Pulmonary artery endothelial cell (primary cell): ENCODE measurements around the gene CACNA1D. TPM values are rescaled to one million over a fixed set of nuclear protein-coding genes. Genes with fewer than 3 reads are reported as not detected.

Experiments
- DNase-seq: peaks from one replicate; pipeline ENCODE4 v3.0.0-alpha.2; 2011; ENCODE audit warnings: low read depth, low spot score
- total RNA-seq: library from RNA; depleted of rRNA; stranded (reverse); fragments of >200 nt; gene quantifications from 2 replicates; pipeline ENCODE4 v1.2.3, GENCODE V29; 2014

CACNA1D gene
- total RNA-seq, 1 donor from 2014 or later, result not detected

DNA sequence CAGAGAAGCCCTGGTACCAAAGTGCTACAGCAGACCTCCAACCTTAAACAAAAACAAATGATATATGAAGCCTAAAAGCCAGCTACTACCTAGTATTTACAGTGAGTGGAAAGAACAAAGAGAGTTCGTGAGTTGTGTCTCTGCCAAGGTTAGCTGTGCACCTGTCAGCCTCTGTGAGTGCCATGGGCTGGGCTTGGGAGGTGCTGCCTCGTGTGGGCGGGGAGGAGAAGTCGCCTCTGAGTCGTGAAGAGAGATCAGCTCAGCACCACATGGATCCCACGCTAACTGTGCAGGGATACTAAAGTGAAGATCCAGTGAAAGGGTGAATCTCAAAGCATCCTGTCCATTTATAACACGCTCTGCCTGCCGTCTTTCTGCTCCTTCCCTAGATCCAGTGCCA is 249.9 kb downstream of the CACNA1D start:
- DNase-seq, result no peak

DNA sequence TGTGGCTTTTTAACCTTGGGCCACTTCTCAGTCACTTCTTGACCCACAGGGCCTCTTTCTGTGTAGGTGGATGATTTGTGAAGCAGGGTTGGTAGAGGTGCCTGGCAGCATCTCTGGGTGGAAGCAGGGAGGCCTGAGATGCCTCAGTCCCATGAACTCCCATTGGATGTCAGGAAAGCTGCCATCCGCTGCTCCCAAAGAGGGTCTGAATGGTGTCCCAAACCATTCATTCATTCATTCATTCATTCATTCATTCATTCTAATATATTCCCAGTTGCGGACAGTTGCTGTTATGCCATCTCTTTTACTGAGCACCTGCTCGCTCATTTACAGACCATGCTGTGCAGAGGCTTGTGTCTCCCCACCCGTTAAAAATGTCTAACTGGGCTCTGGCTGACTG is 253.1 kb downstream of the CACNA1D start:
- no peak for DNase-seq

DNA sequence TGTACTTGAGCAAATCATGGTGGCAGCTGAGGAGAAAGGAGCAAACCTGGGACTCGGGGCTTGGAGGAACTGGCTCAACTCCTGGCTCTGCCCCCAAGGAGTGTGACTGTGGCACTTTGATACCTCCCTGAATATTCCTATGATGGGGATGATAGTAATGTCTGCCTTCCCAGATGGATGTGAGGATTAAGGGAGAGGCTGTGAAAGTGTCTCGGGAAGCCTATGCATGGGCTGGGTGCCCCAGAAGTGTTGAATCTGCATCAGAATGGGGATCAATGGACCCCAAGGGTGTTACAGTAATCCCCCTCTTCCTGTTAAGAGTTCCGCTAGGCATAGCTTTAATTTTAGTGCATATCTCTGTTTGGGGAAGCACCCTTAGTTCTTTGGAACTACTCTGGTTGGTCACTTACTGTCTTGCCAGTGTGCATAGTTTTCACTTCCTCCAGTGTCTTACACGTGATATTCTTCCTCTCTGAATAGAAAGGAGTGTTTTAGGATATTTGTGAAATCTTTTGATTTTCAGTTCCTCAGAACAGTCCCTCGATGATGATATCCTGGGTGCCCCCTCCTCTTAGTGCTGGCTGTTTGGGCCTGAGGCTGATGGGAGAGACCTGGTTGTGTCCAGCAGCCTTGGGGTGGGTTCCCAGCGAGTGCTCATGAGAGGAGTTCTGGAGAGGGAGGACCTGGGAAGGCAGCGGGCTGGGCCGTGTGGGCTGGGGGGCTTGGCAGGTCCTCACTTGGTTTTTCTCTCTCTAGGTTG is 254.3 kb downstream of the CACNA1D start:
- no peak for DNase-seq

DNA sequence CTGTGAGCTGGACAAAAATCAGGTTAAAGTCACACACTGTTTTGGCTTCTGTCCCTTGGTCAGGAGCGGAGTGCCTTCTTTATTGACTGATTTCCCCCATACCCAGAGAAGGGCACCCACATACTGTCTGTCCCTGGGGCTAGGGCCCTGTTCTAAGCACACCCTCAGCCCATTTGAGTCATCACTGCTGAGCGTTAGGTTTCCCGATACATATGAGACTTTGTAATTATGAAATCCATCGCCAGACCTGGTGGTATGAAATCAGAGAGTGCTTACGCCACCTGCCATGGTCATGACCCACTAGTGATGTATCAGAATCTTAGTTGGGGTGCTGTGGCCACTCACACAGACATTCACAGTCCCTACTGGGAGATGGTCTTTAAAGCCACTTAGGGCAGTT is 255.0 kb downstream of the CACNA1D start:
- DNase-seq, result no peak

DNA sequence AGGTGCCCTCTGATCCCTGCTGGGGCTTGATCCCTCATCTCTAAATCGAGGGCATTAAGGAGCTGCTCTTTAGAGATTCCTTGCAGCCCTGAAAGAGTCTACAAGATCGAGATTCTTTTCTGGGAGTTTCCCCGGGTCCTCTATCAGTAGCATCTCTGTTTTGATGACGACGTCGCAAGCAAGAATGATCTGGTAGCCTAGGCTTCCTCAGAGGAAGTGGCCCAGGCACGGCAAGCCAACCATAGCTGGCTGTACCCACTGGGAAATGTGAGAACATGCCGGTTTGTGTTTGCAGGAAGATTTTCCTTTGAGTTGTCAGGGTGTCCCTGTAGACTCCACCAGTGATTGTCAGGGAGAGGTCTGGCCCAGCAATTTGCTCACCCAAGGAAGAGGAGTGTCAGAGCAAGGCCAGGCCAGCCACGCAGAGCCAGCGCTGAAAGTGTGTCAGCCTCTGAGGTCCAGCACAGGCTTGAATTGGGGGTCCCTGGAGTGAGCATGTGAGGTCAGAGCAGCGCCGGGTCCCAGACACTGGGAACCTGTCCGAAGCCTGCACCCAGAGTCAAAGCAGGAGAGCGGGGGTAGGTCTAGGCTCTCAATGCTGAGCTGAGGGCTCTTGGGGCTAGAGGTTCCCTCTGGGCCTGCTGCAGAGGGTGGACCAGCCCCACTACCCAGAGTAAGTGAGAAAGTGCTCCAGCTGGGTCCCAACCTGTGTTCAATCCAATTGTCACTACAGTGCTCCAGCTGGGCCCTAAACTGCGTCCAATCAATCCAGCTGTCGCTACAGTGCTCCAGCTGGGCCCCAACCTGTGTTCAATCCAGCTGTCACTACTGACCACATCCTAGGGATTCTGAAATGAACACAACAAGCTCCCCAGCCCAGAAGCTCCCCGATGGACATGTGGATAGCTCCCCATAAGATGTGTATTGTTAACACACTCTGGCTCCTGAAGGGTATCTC is 256.1 kb downstream of the CACNA1D start:
- no peak for DNase-seq

DNA sequence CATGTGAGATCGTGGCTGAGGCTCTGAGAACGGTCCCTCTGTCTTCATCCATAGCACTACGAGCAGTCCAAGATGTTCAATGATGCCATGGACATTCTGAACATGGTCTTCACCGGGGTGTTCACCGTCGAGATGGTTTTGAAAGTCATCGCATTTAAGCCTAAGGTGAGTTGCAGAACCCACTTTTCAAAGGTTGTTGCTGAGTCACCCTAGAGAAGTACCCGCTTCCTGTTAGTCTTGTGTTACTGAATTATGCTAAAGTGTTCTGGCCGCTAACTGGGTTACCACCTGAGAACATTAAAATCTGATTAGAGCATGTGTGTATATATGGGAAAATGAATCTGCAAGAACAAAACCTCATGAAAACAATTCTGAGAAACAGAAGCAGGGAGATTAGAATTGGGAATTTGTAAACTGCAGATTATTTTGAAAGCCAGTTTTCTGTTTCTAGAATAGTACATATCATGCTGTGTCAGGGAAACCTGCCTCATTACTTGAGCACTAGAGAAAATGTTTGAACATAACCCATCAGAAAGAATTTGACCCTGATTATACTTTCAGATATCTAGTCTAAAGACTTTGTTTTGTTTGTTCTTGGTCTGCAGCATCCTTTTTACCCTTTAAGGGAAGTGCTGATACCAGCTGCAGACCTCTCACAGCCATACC is 259.2 kb downstream of the CACNA1D start:
- no peak for DNase-seq

DNA sequence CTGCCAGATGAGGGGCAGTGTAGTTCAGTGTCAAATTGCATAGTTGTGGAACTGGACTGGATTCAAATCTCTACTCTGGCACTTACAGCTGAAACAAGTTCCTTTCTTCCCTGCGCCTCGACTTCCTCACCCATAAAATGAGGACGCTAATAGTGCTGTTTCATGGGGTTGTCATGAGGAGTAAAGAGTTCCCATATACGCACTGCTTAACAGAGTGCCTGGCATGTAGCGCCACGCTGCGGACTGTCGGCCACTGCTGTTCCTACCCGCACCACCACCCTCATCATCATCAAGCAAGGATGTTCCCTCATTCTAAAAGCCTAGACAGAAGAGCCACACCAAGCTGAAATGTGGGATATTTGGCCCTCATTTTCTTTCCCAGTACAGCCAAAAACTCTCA is 259.9 kb downstream of the CACNA1D start:
- DNase-seq, result no peak

DNA sequence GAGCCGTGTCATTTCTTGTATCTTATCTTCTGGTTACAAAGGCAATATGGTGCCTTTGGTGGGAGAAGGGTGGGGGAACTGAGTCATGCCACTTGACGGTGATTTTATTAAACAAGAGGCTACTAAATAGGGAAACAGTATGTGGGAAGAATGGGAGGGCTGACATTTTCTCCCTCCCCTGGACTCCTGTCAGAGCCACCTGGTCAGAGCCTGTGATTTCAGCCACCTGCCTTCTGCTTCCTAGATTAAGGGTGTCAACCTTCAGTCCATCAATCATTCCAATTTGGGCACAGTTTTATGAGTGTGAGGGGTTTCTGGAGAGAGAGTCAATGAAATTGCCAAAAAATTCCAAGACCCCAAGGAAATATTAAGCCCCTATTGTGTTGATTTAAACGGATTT is 264.4 kb downstream of the CACNA1D start:
- no peak for DNase-seq

DNA sequence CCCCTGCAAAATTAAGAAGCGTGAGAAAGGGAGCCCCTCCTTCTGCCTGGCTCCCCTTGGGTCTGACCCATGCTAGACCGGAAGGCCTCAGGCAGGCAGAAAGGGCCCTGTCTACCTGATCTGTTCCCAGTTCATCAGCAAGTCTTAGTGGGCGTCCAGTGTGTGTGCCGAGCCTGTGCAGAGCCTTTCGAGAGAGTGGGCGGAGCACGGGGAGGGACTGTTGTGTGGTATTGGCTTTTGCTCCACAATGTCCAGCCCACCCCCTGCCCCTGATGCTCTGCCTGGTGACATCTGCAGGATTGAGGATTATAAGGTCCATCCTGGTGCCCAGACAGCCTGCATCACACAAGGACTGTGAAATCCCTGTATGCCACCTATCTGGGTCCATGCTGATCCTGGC is 268.9 kb downstream of the CACNA1D start:
- DNase-seq, result no peak

DNA sequence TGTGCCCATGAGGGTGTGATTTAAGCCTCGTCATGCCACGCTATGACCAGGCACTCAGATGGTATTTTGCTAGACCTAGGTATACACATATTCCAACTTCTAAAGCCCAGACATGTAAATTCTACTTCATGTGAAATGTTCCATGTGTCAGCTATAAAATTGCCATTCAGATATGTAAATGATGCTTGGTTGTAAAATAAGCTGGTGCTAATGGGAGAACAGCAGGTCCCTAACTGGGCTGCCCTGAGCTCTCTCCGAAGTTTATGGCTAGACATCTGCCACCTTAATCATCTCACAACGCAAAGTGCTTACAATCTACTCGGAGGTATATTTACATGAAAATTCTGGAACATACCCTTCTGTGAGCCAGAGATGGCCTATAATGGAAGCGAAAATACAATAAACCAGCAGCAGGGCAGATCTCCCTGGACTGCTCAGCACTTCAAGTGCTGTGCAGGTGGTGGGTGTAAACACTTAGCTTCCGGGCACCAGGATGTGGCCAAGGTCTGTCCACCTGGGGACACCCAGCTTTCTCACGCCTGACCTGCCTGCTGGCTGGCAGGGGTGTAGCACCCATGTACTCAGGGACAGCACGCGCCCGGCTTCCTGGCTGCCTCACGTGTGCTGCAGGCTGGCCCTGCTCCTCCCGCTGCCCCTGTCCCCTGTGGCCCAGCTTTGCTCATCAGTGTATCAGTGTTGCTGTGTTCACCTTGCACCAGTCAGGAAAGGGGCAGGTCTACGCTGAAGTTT is 269.8 kb downstream of the CACNA1D start:
- DNase-seq, result no peak

DNA sequence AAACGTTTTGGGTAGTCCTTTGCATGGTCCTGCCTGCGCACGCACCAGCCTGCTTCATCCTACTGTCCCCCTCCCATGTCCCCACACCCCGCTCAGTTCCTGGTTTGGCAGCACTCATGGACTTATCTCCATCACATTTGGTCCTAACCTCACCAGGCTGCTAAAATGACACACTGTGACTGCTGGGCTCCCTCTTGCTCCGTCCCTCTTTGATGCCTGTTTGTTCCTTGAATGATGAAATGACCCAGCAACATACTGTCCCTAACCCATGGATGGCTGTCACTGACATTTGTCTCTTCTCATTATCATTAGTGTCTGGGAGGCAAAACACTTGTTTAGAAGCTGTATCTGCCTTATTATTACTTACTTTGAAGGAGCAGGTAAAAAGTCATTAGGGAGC is 271.3 kb downstream of the CACNA1D start:
- no peak for DNase-seq

DNA sequence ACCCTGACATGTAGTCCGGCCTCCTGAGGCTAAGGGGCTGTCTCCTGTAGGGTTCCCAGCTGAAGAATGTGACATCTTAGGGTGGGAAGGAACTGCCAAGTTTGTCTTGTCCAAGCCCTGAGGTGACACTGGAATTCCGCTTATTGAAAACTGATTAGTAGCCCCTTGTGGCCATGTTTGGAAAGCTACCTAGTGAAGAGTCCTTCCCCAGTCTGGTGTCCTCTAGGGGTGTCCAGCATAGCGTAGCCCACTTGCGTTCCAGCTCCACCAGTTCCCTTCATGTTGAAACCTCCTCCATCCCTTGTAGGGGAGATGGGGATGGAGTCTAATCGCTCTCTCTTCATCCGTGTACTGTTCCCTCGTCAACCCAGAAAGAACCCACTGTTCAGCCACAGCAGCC is 272.3 kb downstream of the CACNA1D start:
- no peak for DNase-seq

DNA sequence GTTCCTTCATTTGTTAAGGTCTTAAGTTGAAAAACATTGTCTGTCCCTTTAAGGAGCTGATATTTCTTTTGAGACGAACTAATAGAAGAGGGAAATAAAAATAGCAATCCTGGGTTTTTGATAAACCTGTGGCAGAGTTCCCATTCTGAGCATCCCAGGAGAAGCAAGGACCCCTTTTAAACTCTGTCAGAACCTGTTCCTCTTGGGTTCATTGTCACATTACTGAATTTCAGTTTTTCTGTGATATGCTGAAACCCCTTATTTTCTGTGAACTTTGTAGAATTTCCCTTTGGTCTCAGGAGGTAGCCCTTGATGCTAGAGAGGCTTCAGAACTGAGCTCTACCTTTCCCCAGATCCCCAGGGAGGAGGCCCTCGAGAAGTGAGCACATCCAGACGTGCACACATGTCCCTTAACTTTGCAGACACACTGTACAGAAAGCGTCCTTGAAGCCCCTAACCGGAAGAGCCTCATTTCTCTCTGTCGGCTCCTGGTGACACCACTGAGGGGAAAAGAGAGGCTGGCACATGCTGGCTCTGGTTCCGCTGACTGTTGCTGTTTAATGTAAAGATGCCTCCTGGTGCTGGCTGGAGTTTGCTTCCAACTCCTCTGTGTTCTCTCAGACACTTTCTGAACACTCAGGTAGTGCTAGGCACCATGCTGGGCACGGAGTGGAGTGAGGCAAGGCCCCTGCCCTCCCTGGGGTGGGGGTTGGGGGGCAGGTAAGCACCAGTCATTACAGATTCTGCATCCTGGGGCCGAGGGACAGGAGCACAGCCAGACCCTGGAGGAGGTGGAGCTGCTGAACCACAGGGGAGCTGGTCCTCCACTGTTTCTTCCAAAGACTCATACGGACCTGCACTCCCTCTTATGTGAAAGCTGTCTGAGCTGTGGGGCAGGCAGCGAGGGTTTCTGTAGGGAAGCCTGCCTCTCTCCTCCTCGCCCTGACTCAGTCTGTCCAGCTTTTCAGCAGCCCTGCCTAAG is 274.4 kb downstream of the CACNA1D start:
- no peak for DNase-seq

DNA sequence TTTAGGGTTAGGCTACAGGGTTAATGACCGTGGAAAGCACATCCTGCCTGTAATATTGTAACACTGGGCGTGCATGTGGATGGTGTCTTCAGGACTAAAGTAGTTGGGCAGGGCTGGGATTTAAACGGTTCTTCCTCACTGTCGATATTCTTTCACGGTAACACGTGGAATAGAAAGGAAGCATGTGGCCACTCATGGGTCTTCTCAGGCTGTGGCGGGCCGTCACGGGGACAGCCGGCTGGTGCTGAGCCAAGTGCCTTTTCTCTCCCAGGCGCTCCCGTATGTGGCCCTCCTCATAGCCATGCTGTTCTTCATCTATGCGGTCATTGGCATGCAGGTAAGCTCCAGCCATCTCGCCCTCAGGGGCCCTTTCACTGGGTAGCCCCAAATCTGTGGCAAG is 278.2 kb downstream of the CACNA1D start:
- DNase-seq, result no peak

DNA sequence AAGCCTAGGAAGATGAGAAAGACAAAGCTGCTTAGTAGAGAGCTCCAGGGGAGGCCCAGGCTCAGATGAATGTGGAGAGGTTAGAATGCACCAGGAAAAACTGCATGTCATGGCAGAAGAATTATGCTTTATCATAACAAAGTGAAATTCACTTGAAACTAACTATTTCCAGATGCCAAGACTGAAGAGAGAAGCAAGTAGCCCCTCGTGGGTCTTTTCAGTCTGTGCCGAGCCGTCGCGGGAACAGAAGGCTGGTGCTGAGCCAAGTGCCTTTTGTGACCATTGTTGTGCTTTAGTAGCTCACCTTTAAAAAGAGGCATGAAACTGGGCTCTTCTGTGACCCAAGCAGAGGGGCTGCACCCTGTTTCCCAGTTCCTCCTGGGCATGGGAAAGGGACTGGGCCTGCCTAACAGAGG is 278.6 kb downstream of the CACNA1D start:
- DNase-seq, result no peak

DNA sequence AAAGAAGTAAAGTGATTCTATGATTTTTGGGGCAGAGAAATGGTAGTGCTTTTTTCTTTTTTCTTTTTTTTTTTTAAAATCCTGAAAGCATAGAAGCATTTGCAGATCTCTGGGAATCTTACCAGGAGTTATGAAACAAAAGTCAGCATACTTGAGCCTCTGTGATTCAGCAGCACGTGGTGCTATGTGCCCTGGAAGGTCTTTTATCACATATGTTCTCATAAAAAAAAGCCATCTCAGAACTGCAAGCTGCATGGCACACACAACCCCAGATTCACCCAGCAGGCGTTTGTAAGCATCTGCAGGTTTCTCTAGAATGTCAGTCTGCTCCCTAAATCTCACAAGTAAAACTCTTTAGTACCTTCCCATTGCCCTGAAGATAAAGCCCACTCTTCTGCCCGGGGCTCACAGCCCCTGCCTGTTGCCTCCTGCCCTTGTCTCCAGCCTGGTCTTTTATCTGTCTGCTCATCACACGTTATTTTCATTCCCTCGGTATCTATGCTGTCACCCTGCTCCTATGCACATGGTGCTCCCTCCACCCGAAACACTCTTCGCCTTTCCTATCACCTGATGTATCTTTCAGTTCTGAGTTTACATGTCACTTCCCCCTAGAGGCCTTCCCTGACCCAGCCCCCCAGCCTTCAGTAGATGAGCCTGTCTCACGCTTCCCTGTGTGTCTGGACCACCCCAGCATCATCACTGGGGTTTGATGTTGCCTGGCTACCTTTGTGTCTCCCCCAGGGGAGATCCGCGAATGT is 279.4 kb downstream of the CACNA1D start:
- DNase-seq, result no peak

DNA sequence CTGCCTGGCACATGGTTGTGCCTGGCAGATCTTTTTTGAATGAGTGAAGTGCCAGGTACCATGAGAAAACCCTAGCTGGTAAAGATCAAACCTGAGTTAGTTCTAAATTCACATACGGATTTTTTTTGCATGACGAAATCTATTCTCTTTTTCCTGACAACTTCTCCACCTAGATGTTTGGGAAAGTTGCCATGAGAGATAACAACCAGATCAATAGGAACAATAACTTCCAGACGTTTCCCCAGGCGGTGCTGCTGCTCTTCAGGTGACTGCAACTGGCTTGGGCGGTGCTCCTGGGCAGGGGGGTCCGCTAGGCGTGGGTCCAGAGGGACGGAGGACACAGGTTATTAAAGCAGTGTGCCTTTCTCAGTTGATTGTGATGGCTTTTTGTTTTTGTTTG is 280.0 kb downstream of the CACNA1D start:
- DNase-seq, result no peak

DNA sequence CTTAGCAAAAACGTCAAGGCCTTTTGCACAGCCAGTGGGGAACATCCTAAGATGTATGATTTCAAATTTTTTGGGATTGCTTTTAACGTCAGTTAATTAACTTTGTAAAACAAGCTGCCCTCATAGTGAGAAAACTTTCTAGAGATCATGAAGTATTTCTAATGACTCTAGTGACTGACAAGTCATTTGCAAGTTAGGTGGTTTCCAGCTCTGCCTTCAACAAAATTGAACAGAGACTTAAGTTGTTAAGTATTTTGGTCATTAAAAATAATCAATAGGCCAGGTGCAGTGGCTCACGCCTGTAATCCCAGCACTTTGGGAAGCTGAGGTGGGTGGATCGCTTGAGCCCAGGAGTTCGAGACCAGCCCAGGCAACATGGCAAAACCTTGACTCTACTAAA is 280.6 kb downstream of the CACNA1D start:
- DNase-seq, result no peak

DNA sequence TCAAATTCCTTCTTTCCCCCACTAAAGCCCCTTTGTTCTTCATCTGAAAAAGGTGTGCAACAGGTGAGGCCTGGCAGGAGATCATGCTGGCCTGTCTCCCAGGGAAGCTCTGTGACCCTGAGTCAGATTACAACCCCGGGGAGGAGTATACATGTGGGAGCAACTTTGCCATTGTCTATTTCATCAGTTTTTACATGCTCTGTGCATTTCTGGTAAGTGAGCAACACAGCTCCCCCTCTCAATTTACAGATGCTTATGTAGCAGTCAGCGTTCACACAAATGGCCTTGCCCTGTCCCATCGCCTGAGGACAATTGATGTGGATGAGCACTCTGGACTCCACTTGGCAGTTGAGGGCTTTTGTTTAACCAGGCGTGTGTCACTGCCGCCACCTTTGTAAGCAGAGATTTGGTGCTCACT is 281.4 kb downstream of the CACNA1D start:
- no peak for DNase-seq
